A549 (cell line): ENCODE measurements around the gene ATP2A3.

Experiments
- CEBPB ChIP-seq, 2 experiments: fragments of >200 bp in 1 of 2; sonication (Bioruptor Twin) in 1 of 2; formaldehyde crosslinking in 1 of 2; IDR thresholded peaks; 2 replicates each; pipeline ENCODE4 v1.6.1; 2012 to 2016
- HDAC2 ChIP-seq: fragments of 200-600 bp; sonication (generic); IDR thresholded peaks from 2 replicates; pipeline ENCODE4 v1.6.1; 2016
- SMC3 ChIP-seq: fragments of >200 bp; sonication (Bioruptor Twin); formaldehyde crosslinking; IDR thresholded peaks from 3 replicates; pipeline ENCODE4 v1.6.1; 2018; ENCODE audit warnings: inconsistent platforms
- SREBF2 ChIP-seq: fragments of 450-650 bp; IDR thresholded peaks from 2 replicates; pipeline ENCODE4 v1.6.1; 2014; ENCODE audit warnings: mild to moderate bottlenecking, moderate library complexity
- USF2 ChIP-seq: fragments of 450-650 bp; IDR thresholded peaks from 2 replicates; pipeline ENCODE4 v1.6.1; 2014; ENCODE audit warnings: antibody characterized with exemption
- ZFP36 ChIP-seq: fragments of 450-650 bp; IDR thresholded peaks from 2 replicates; pipeline ENCODE4 v1.6.1; 2014; ENCODE audit warnings: borderline replicate concordance; ENCODE audit not compliant: partially characterized antibody
- TF ChIP-seq, protein P1 (sequence below): fragments of >200 bp; sonication (Bioruptor Twin); formaldehyde crosslinking; IDR thresholded peaks from 3 replicates; pipeline ENCODE4 v1.5.1; 2016

GRCh38 chr17:3905017-3905520 is 59.2 kb downstream of the ATP2A3 start:
- TF ChIP-seq ZFP36 (no peak), USF2 (no peak), SMC3 (no peak), HDAC2 (no peak), CEBPB (IDR thresholded peaks at IDR 0.05) (no peak), SREBF2 (no peak)
- TF ChIP-seq, protein P1, sequence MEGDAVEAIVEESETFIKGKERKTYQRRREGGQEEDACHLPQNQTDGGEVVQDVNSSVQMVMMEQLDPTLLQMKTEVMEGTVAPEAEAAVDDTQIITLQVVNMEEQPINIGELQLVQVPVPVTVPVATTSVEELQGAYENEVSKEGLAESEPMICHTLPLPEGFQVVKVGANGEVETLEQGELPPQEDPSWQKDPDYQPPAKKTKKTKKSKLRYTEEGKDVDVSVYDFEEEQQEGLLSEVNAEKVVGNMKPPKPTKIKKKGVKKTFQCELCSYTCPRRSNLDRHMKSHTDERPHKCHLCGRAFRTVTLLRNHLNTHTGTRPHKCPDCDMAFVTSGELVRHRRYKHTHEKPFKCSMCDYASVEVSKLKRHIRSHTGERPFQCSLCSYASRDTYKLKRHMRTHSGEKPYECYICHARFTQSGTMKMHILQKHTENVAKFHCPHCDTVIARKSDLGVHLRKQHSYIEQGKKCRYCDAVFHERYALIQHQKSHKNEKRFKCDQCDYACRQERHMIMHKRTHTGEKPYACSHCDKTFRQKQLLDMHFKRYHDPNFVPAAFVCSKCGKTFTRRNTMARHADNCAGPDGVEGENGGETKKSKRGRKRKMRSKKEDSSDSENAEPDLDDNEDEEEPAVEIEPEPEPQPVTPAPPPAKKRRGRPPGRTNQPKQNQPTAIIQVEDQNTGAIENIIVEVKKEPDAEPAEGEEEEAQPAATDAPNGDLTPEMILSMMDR: no peak
